GM18870 (cell line): ENCODE measurements around the gene GALNT7.

ENCODE experiments used
- ATAC-seq: cut with Tn5 transposase; IDR thresholded peaks from one replicate; pipeline ENCODE4 v1.9.1; 2021; ENCODE audit warnings: moderate library complexity; ENCODE audit not compliant: unreplicated experiment

The GALNT7 gene

DNA sequence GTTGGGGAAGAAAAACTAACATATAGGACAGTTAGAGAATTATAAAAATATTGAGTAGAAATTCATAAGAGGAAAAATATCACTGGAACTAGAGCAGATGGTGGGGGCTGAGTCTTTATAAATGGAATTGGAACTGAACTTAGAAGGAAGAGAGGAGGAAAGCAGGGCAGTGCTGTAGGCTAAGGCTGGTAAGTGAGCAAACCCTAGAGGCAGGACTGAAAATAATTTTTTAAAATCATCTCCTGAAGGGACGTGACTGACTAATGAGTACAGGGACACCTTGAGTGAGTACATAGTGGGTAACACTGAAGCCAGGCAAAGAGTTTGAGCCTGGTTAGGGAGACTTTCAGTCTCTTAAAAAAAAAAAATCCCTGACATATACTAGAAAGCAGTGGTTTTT, 63.3 kb downstream of the GALNT7 start:
- ATAC-seq = peak; percentile 74

DNA sequence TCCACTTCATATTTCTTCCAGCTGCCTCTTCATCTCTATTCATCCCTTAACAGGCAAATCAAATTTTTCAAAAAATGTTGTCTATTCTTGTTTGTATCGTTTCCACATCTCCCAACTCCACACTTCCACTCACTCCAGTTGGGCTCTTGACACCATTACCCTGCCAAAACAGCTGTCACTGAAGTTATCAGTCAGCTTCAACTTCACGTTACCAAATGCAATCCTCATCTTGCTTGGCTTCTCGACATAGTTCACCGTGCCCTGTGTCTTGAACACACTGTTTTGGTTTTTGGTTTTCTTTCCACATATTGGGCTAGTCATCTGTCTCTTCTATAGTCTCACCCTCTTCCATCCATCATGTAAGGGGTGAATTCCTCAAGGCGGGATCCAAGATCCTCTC, 65.2 kb downstream of the GALNT7 start:
- ATAC-seq = no peak

DNA sequence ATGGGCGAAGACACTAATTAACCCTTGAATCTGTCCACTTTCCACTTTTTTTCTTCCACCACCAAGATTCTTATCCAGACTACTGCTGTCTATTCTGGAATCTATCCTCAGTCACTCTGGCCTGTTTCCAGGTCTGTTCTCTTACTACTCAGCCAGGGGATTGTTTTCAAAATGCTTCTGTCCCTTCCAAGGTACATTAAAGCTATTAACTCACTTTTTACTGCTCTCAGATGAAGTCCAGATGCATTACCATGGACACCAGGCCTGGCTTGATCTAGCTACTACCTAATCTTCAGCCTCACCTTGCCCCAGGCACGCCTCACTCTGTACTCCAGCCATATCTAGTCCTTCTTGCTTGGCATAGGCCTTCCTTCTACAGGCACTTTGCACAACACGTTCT, 66.4 kb downstream of the GALNT7 start:
- no peak for ATAC-seq

DNA sequence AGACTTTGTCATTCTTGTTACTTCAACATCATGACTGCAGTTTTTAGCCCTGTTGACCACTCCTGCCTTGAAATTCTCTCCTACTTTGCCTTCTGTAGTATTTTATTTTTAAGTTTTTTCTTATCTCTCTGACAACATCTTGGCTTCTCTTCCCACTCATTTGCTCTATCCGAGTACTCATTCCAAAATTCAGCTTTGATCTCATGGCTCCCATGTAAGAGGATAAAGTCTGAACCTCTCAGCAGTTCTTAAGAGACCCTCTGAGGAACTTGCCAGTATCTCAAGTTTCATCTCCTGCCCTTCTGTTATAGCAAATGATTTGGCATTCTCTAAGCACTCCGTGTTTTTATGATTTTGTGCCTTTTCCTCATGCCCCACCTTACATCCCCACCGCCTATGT, 67.7 kb downstream of the GALNT7 start:
- no peak for ATAC-seq

DNA sequence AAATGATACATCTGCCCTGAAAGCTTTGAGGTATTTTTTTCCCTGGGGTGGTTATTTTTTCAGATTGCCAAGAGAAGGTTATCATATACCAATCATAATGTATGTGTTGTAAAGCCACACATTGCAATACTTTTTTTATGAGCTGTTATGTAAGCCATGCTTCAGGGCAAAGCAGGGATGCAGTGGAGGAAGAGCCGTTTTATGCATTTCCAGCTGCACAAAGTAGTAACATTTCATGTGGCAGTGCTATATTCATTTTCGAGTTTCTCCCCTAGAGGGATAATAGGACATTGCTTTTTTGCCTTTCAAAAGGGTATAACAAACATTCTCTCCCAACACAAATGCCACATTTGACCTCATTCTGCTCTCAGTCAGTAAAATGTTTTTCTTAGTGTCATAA, 68.5 kb downstream of the GALNT7 start:
- no peak for ATAC-seq

DNA sequence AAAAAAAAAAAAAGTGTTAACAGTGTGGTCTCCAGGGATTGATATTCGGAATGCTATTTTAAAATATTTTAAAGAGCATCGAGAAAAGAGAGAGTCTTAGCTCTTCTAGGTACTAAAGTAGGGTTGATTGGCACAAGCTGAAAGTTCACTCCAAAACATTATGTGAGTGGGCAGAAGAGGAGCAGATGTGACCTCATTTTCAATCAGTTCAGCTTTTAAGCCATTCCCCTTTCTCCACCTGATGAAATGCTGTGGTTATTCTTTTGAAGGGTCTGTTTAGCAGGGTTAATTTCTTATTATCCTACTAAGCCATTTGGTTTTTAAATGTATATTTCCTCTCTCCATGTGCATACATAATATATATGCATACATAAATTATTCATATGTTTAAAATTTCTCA, 69.2 kb downstream of the GALNT7 start:
- no peak for ATAC-seq

DNA sequence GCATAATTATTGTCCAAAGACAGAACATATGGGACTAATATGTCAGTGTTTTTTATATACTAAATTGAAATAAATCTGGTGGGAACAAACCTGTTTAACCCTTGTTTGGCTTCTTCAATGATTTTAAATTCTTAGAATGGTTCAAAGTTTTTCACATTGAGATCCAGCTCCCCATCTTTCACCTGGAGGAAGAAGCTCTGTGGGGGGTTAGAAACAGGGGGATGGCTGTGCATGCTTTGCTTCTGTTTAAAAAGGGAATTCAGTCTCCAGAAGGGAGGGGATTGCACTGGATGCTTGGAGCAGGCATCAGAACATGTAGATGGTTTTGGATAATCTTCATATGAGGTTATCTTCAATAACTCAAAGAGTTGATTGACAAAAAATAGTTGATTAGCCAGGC, 72.1 kb downstream of the GALNT7 start:
- no peak for ATAC-seq

DNA sequence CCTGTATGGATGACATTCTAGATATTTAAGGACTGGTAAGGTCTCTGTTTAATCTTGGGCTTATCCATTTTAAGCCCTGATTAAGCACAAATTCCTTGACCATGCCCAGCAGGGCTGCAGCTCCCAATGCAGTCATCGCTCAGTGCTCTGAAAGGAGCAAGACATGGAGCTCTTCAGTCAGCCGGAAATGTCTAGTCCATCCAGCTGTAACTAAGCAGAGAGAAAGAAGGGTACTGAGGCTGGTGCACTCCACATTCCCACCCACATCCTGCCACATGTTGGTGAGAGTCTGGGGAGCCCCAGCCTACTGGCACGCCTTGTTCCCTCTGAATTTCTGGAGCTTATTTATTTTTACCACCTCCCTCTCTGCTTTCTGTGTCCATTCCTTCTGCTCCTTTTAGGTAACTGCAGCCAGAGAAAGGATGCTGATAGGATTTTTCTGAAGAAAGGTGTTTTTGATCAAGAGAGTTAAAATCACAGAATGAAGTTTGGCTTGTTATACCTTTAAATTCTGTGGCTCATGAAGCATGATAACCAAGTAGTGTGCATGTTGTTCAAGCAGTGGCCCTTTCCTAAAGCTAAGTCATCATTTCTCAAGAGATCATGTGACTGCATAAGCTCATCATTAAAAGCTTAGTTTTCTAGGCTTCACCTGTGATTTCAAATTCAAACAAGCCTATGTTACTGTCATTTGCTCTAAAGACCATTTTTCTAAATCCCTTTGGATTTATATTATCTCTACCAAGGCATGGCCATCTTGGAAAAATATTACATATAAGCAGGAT, 74.0 kb downstream of the GALNT7 start:
- no peak for ATAC-seq

DNA sequence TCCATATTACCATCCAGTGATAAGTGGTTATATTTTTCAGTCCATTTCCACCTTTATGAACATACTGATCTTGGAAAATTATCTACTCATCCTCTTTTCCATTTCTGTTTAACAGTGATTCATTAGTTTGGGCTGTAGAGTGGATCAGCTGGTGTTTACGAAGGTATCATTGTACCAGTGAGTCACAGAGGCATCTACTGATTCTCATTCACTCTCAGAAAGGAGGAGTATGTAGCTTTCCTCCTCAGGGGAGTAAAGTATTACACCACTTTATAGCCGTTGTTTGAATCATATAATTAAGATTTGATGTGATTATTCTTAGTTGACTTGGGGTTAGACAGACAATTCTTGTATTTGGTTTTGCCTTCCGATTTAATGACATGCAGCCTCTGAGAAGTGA, 74.7 kb downstream of the GALNT7 start:
- no peak for ATAC-seq

DNA sequence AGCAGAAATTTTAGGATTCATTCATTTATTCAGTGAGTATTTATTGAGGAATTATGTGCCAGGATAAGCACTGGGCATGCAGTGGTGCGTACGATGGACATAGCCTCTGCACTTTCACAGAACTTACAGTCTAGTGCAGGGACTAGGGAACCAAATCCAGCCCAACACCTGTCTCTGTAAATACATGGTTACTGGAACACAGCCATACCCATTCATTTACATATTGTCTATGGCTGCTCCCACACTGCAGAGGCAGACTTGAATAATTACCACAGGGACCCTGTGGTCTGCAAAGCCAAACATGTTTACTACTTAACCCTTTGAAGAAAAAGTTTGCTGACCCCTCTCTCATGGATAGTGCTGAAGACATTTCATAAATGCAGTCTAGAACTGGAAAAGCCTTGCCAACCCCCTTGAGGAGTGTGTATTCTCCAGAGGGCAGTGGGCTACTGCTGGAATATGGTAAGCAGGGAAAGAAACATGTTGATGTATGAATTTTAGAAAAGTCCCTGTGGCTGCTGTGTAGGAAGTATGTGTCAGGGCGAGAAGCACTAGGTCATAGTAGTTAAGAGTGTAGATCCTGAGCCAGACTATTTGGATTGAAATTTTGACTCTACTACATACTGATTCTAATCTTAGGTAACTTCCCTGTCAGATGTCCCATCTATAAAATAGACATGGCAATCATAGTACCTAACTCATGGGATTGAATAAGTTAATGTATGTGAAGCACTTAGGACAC, 75.5 kb downstream of the GALNT7 start:
- ATAC-seq = peak; percentile 55

DNA sequence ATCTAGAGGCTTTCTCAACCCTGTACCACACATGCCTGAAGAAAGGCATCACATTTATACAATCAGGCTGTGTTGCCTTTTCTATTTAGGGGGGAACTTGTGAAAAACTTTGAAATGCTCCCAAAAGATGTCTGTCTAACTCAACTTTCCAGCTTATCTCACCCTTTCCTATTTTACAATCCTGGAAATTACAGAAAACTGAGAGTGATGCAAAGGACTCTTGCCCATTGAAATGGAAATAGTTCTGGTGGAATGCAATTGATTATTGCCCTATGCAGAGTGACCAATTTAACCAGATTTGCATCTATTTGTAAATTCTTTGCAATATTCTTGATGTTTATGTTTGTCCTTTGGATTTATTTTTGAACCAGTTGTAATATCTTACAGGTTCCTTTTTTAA, 77.3 kb downstream of the GALNT7 start:
- ATAC-seq = no peak

DNA sequence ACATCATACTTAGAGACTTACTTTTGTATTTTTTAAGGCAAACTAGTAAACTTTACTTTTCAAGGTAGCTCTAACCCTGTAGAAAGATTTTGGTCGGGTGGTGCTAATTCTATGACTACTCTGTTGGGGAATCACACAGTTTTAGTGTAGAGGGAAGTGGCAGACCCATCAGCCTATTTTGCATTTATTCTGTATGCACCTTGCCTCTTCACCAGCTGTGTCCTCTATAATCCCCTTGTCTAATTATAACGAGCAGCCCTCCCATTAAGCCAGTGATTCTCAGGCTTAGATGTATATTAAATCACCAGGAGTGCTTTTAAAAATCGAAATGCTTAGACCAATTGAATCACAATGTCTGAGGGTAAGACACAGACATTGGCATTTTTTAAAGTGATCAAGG, 78.1 kb downstream of the GALNT7 start:
- peak; percentile 45 for ATAC-seq

DNA sequence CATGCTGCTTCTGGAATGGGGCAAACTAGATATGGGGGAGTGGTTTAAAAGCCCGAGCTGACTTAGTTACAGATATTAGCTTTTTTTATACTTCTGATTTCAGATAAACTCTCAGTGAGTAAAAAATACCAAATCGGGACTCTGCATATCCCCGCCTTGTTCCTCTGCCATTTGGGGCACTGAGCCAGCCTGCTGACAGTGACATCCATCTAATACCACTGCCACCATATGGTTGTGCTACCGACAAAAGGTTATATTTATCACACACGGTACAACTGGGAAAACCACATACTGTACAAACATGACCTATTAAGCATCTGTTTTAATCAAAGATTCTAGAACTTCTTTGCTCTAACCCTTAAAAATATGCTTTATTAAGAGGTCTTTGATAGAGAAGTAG, 78.7 kb downstream of the GALNT7 start:
- ATAC-seq = no peak

DNA sequence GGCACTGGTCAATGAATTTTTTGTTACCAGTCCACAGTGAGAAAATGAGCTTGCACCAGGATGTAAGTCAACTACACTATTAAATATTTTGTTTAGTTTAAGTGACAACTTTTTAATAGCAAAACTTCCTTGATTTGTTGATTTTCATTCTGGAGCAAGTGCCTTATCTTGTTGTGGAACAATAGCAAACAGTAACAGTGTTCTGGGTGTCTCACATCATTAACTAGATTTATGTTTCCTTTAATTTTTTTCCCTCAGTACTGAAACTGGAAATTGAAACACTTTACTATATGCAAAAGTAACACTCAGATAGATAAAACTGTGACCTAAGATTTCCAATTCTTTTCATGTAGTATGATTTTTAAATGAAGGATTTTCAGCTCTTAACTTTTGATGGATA, 80.1 kb downstream of the GALNT7 start:
- no peak for ATAC-seq

DNA sequence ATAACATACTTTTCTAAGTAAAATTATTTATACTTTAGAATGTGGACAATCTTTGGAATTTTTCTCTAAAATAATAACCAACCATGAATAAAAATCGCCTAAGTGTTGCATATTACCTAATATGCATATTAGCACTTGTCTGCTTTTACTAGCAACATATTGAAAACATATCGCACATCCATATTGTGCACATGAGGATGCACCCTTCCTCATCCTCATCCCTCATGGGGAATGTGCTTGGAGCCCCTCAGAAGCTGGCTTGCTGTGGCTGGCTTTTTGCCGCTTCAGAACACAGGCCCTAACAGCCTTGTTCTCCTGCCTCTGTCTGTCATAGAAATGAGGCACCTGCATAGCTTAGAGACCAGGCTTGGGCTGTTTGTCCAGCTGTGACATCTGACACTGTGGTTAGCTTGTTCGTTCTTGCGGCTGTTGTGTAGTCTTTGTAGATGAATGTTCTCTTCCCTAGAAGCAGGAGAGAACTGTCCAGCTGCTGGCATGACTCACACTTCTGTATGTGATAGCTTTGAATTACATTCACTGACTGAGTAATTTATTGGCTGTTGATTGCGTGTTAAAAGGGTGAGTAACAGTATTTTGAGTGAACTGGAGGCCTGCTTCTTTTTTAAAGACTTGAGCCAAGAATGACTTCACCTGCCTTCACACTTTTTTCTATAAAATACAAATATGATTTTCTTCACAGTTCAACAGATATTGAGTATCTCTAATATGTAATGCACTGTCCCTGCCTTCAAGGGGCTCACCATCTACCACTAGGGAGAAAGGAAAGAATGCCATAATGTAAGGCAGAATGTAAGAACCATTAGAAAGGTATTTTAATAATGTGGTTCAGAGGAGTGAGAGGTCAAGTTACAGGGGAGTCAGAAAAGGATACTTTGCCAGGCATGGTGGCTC, 83.7 kb downstream of the GALNT7 start:
- peak; percentile 96 for ATAC-seq

DNA sequence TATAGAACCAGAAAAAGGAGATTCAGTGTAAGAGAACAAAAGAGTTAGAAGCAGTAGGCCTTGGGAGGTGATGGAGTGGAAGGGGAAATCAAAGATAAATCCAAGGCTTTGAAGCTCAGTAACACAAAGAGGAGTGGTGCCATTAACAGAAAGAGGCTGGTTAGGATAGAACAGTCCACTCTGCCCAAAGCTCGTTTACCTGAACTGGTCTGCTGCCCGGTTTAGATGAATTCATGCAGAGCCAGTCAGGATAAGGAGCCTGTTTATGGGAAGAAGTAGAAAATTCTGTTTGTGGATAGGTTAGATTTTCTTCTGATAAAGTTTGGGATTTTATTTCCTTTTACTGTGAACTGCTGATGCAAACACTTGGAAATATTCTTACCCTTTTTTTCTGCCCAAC, 85.0 kb downstream of the GALNT7 start:
- no peak for ATAC-seq

DNA sequence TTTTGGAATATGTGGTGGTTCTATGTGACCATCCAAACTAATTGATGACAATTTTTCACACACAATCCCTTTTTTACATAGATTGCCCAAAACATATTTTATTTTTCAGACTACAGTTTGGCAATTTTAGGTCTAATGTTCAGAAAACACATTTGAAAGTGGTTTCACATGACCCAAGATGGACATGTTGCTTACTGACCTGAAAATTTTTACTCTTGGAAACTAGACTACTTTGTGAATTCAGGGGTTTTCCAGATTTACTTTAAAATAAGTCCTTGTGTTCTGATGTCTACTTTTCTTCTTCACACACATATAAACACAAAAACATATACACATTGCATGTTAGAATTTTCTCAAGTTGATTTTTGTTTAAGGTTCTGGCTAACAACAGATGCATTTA, 86.0 kb downstream of the GALNT7 start:
- no peak for ATAC-seq

DNA sequence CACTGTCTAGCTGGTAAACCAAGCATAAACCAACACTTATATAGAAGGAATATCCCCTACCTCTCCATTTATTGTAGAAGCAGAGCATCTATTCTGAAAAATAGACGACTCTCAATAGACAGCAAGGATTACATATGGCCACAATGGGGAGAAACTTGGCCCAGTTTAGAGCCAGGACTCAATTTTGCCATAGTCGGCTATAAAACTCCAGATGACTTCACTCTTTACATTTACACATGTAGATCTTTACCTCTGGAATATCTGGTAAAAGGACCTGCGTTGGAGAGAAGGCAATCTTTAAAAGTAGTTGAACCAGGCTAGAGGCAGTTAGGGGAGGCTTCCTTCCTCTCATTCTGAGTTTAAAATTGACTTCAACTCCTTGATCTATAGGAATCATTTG, 88.2 kb downstream of the GALNT7 start:
- ATAC-seq = no peak

DNA sequence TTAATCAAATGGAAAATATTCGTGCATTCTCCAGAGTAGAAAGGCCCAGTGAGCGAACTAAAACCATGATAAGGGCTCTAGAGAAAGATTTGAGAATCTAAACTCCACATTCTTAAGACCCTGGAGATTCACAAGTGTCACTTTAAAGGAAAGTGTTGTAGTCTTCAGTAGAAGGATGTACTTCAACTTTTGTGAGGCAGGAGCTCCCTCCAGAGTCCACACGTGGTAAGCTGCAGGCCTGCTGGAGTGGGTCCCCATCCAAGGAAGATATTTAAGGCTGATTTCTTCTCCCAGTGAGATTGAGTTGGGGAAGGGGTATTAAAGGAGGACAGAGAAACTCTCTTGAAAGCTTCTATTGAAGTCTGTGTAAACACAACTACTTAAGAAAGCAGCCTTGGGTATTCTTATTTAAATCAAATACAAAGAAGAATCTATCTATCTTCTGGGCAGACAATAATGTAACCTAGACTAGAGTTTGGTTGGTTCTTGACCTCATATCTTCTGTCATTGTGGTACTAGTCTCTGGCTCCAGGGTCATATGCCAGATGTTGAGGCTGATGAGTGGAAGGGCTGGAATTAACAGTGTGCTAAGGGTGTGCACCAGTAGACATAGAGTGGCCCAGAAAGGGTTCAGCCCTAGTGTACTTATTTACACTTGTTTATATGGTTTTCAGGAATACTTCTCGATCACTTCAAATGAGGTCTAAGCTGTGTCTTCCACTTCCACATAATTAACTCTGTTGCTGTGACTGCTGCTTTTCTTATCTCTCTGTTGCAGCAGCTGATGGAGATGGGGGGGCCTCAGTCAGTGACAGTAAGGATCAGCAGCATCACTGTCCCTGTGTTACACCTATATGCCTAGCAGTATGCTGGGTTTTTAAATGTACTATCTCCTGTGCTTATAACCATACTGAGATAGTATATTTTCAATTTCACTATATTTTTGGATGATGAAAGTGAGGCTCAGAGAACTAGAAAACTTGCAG, 89.4 kb downstream of the GALNT7 start:
- peak; percentile 91 for ATAC-seq

DNA sequence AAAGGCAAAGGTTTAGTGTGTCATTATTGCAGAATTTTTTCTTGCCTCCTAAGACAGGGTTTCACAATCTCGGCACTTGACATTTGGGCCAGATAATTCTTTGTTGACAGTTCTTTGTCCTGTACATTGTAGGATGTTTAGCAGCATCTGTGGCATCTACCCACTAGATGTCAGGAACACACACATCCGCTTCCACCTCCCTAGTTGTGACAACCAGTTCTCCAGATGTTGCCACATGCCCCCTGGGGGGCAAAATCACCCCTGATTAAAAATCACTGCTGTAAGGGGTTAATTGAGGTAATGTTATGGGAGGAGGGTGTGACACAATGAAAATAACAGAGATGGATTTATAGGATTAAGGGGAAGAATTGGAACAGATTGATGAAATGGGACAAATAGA, 90.3 kb downstream of the GALNT7 start:
- ATAC-seq = no peak
